HG02678 (cell line): ENCODE data around the gene MYO5C.
"Not testable (repeated sequence)": the region's sequence is repeated elsewhere in the genome, so short reads cannot be mapped to it uniquely, and the experiment has no call there.

Experiments used
- ATAC-seq: cut with Tn5 transposase; IDR thresholded peaks from one replicate; pipeline ENCODE4 v1.9.1; 2021; ENCODE audit warnings: mild to moderate bottlenecking, moderate library complexity; ENCODE audit not compliant: unreplicated experiment

The MYO5C gene

DNA sequence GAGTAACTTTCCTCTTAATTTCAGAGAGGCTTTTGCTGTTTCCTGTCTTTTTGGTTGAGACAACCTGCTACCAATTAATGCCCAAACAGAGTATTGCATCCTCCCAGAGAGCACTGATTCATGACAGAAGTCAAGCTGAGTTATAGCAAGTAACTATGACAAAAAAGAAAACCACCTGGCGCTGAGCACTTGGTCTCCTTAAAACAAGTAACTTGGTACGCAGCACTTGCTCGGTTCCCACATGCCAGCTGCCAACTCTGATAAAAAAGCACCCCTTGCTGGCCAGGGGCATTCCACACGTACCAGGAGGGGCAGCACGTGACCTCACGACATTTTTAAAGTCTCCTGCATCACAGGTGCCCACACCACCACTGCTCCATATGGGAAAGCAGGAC is 13.5 kb upstream of the MYO5C start:
- ATAC-seq, result no peak

DNA sequence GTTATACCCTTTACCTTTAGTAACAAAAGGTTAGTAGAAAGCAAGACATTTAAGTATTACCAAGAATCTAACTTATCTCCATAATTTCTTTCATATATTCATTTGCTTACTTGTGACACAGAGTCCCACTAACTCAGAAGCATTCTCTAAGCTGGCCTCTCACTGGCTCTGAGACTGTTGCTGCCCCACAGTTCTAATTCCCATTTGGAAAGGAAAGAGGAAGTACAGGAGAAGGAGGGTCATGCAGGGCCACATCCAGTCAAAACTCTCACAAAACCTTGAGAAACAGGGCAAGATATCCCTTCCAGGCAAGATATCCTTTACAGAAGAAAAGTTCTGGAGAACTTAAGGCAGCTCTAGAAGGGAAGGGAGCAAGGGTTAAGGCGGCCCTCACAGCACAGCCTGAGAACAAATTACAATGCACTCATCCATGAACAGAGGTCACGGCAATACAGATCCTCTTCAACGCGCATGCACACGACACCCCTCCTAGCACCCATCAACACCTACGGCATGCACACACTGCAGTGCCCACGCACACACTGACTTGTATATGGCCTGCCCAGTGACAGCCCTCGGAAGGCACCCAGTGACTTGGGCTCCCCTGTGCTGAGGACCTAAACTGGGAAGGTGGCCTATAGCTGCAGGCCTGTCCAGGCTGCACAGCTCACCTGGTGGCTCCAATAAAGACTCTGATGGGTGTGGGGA is 13.0 kb upstream of the MYO5C start:
- no peak for ATAC-seq

DNA sequence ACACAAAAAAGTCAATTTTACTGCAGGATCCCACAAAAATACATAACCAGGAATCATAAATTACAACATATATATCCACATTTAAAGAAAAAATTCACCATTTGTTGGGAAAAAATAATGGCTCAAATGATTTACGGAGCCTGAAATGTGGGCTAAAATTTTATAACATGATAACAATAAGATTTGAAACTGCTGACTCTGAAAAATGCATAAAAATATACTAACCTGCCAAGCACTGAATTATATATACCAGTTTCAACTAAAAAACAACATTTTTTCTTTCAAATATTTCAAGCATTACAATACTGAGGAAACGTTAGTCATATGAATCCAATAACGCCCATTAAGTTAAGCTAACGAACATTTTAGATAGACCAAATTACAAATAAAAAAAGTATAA is 12.2 kb upstream of the MYO5C start:
- ATAC-seq, result no peak

DNA sequence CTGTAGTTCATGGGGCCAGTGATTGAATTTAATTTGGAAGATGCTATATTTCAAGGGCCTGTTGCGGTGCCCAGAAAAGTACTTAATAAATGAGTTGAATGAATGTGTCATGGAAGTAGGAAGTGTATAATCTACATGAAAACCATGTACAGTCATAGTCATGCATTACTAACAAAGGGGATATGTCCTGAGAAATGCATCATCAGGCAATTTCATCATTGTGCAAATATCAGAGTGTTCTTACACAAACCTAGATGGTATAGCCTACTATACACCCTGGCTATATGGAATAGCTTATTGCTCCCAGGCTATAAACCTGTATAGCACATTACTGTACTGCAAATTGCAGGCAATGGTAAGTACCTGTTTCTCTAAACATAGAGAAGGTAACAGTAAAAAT is 10.7 kb upstream of the MYO5C start:
- ATAC-seq, result no peak

DNA sequence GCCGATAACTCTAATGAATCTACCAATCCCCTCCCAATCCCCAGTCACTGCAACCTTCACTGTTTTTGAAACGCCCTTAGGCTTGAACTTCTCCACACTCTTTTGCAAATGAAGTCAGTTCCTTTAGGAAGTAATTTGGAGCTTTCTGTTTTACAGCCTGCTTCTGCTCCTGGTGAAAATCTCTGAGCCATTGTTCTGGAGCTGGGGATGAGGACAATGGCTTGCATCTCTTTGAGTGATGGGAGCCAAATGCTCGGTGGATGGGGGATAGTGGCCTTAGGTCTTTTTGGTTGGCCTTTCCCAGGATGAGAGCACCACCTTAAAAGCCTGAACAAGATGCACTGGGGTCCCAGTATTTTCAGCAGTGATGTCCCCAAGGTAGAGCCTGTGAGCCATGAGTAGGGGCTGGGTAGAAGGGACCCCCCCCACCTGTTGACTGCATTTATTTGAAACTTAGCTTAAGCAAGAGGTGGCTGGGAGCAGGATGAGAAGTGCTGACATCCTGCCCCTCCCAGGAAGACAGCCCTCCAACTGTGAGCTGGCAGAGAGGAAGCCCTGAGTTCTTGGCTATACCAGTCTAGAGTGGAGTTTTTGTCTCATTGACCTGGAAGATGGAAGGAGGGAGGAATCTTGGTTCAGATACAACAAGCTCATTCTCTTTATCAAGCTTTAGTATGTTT is 7.6 kb upstream of the MYO5C start:
- no peak for ATAC-seq

DNA sequence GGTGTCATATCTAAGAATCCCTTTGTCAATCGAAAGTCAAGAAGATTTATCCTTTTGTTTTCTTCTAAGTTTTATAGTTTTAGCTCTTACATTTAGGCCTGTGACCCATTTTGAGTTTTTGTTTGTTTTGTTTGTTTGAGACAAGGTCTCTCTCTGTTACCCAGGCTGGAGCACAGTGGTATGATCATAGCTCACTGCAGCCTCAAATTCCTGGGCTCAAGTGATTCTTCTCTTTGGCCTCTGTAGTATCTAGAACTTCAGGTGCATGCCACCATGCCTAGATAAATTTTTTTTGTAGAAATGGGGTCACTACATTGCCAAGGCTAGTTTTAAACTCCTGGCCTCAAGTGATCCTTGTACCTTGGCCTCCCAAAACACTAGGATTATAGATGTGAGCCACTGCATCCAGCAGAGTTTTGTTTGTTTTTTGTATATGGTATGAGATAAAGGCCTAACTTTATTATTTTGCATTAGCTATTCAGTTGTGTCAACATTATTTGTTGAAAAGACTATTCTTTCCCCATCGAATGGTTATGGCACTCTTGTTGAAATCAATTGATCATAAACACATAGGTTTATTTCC is 5.8 kb upstream of the MYO5C start:
- ATAC-seq, result no peak

DNA sequence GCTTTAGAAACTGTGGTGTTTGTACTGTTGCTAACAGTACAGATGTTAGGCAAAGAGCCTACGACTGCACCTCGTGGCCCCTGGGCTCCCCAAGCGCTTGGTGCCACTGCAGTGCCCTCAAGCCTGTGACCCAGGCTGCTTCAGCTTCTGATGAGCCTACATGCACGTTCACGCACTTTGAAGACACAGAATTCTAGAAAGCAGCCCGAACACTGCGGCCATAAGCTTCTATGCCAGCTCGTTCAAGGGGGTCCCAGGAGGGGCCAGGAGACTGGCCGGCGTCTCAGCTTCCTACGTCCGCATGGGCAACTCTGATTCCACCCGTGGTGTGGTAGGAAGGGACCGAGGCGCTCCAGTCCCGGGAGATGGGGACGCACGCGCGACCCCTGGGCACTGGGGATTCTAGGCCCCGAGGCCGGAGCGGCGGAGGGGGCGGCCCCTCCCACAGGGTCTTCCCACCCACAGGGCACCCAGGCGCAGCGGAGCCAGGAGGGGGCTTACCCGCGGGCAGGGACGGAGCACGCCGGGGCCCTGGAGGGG is 653 bp downstream of the MYO5C start:
- no peak for ATAC-seq

DNA sequence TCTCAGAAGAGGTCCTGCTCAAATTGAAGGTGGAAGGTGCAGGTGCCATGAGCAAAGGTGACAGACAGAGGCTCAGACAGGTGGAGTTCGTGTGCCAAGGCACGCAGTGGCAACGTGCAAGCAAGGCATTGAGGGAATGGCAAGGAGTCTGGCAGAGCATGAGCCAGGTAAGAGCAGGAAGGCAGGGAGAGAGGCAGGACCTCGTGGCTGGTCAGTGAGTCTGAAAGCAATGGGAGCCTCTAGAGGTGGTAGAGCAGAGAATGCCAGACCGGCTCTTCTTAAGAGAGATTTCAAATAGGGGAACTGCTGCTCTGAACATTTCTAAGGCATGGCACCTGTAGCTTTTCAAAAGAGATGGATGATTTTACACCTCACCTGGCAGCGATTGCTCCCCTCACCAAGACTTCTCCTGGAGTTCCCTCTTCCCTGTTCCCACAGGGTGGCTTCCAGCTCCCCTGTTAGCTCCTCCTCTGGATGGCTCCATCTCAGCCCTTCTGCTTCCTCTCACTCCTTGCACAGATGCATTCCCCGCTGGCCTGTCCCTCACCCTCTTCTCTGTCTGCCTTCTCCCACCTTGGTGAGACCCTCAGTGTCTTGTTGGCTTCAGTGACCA is 2.7 kb downstream of the MYO5C start:
- ATAC-seq, result no peak

DNA sequence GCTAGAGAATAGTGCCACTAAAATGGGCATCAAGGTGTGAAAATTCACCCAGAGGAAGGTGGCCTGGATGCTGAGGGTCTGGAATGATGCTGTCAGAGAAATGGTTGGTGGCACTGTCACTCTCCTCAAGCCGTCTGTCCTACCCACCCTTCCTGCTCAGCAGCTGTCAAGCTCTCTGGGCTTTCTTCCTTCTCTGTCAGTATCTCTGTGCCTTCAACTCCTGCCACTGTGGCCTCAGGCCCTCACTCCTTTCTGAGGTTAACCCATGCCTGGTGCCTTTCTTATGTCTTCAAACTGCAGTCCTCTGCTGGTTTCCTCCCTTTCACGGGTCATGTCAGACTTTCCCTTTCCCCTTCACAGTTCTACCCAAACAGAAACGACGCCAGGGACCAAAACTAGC is 4.4 kb downstream of the MYO5C start:
- no peak for ATAC-seq

DNA sequence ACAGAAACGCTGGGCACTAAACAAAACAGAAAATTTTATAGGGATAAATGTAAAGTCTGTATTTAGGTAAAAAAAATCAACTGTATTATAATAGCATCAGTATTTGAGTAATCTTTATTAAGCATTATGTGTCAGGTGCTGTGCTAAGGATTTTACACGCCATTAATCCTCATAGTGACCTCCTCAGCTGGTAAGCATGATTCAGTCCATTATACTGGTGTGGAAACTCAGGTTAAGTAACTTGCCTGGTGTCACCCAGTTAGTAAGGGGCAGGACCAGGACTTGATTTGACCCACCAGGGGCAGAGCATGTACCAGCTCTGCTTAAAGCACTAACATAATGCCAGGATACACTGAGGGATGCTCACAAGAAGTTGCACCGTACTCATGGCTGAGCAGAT is 4.8 kb downstream of the MYO5C start:
- ATAC-seq, result no peak

DNA sequence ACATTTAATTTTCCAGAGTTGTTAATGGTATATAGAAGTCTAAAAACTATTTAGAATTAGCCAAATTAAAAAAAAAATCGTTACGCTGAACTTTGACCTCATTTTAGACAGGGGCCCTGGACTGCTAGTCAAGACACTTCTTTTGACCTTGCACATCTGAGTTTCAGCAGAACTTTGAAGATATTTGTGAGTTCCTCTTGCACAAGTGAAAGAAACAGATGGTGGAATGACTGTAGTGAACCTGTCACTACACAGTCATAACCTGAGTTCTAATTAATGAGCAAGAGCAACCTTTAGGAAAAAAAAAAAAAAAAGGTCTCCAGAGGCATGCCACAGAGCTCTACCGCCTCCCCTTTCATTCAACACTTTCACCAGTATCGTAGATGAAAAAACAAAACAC is 5.3 kb downstream of the MYO5C start:
- no peak for ATAC-seq

DNA sequence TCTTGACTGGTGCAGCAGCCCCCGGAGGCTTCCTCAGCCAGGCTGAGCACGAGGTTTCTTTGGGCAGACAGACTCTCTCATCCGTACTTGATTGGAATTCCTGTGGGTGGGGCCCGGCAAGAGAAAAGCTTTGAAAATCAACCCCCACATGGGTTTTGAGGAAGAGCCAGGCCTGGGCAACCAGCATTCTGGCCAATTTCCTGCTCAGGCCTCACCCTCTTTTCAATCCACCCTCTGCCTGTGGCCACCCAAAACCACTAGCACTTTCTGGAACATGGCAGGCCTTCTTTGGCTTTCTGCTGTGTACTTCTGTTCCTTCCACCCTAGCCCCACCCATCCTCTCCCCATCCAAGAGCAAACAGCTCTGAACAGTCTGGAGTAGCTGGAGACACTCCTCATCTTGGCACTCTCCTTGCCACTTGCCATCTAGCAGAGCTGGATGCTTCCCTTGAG is 5.9 kb downstream of the MYO5C start:
- no peak for ATAC-seq

DNA sequence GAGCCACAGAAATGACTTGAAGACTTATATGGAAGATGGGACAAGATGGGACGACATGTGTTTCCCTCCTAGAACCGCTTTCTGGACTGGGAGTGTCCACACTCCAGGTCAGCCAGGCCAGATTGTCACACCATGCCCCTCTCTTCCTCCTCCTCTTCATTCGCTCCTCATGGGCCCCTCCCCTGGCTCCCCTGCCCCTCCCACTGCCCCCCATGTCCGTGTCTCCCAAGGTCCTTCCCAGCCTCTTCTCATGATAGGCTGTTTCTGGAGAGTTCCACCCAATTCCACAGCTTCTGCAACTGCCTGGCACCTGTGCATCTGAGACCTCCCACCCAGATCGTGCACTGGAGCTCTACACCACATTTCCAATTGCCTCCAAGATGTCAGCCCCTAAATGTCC is 6.6 kb downstream of the MYO5C start:
- ATAC-seq, result no peak

DNA sequence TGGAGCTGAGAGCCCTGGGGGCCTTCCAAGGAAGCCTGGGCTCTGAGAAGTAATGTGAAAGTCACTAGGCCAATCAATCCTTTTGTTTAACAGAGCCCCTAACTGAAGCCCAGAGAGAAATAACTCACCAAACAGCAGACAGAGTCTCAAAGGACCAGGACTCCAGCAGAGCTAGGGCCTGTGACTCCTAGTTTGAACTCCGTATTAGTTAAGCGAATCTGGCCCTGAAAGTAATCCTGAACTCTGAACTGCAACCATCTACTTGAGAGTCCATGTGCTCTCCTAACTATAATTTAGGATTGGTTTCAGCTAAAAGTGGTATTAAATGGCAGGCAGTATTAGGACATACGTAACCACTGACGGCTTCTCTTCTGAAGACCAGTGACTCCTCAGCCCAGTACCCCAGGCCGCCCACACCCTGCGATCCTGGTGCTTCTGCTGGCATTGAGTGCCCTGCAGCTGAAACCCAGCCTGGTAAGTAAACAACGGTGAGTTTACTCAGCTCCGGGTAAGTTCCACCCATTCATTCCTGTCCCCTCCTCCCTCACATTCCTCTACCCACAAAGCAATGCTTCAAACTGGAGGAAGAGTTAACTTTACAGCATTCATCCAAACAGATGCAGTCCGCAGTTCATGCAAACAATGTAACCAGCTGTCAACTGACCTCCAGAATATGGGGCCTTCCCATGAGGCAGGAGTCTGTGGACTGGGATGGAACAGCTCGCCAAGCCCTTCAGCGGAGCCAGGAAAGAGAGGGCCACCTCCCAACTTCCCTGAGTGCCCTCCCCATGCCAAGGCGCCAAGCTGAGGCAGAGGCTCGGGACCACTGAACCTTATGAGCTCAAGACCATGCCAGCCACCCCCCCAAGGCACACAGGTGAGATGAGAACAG is 7.3 kb downstream of the MYO5C start:
- ATAC-seq, result no peak

DNA sequence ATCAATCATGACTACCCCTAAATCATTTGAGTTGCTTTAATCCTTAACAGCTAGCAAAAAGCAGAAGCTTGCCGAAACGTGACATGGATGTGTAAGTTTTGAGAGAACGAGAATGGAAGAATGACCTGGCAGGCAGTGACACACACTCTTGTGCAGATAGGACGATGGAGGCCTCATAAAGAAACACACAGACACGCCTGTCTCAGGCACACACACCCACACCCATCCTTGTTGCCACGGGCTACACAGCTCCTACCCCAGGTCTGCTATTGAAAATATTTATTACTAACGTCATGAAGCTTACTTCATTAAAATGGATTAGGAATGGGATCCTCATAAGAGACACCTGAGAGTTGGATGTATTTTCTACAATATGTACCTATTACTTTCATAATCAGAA is 8.5 kb downstream of the MYO5C start:
- no peak for ATAC-seq

DNA sequence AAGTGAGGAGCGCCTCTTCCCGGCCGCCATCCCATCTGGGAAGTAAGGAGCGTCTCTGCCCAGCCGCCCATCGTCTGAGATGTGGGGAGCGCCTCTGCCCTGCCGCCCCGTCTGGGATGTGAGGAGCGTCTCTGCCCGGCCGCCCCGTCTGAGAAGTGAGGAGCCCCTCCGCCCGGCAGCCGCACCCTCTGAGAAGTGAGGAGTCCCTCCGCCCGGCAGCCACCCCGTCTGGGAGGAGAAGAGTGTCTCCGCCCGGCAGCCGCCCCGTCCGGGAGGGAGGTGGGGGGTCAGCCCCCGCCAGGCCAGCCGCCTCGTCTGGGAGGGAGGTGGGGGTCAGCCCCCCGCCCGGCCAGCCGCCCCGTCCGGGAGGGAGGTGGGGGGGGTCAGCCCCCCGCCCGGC is 9.7 kb downstream of the MYO5C start:
- not testable (repeated sequence) for ATAC-seq

DNA sequence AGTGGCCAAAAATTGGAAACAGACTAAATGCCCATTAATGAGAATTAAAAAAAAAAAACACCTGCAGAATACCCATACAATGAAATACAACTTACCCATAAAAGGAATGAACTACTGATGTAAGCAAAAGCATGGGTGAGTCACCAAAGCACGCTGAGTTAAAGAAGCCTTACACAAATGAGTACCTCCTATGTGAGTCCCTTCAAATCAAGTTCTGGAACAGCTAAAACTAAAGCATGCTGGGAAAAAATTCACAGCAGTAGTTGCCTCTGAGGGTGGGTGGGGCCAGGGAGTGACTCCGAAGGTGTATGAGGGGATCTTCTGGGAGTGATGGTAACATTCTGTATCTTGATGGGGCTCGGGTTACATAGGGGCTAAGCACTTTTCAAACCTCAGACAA is 11.4 kb downstream of the MYO5C start:
- no peak for ATAC-seq

DNA sequence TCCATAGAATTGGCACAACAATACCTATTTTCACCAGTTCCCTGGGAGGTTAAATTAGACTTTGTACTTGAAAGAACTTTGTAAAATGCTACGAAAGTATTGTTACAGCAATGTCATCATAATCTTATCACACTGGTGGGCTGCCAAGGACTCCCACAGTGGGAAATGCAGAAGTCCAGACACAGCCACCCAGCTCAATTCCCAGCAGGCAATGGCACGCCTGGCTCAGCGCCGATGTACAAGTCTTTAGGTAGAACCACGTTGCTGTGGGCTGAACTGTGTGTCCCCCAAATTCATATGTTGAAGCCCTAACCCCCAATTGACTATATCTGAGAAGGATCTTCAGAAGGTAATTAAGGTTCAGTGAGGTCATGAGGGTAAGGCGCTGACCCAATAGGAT is 12.3 kb downstream of the MYO5C start:
- ATAC-seq, result no peak

DNA sequence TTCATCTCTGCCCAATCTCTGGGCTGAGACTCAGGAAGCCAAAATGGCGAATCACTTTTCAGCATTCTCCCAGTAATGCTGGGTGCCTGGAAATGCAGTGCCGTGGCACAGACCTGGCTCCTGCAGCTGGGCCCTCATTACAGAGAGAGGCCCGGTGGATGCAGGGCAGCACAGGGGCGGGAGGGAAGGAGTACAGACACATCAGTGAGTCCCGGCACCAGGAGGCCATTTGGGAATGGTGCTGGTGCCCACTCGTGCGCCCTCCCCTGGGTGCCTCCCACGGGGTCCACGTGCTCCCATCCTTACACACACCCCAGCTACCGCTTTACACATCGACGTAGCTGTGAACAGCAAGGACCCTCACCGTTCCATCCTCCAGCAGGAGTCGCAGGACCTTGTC is 13.2 kb downstream of the MYO5C start:
- no peak for ATAC-seq

DNA sequence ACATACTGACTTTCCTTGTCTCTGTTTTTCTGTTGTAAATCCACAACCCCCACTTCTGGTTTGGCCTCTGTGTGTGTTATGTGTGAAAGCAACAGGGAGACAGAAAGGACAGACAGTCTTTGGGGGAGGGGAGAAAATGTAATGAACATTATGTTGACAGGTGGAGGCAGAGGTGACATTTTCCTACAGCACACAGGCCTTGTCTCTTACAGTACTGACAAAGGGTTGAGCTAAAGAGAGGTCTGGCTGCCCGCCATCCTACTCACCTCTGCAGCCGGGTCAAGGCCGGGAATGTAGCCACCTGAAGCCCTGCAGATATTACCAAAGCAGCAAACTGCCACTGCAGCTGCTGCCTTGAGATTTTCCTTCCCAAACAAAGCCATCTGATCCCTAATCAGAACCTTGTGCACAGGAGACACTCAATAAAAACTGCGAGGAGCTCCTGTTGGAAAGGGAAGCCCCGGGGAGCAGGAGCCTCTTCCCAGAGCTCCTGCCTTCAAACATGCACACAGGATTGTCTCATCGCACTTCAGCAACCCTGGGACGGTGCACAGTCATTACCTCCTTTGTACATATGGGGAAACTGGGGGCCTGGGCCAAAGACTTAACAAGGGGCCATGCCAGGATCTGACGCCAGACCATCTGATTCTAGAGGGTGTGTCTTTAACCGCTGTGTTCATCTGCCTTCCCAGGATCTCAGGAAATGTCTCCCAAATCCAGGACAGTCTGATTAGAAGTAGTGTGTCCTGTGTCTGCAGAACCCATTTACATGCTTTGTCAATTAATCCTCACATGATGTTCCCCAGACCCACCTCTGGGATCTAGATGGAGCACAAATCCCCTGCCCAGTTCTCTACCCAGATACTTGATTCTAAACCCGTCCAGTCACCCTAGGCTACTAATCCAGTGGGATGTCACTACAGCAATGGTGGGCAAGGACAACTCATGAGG is 14.2 kb downstream of the MYO5C start:
- ATAC-seq, result no peak
